Measurements from ENCODE around the gene RDH16.
A peak's percentile ranks its signal among the peaks of the same experiment; 100 is the strongest.
"Not testable (repeated sequence)": the region's sequence is repeated elsewhere in the genome, so short reads cannot be mapped to it uniquely, and the experiment has no call there.

The RDH16 gene

DNA sequence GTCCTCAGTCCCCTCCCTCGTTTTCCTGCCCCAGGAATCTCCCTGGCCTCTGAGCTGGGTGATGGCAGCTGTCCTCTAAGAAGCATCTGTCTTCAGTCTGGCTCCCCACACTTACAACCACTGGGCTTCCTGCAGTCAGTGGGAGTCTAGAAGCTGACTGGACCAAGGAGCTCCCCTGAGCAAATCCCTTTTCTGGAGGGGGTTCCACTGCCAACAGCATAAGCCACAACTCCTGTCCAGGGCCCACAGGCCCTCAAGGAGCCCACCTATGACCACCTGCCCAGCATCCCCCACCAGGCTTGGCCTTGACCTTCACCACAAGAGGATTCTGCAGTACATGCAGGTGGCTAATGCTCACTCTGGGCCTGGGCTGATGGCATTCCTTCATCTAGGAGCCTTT lies 4.1 kb downstream of the RDH16 start:
- no peak for DNase-seq (ENCODE audit: low read depth)

DNA sequence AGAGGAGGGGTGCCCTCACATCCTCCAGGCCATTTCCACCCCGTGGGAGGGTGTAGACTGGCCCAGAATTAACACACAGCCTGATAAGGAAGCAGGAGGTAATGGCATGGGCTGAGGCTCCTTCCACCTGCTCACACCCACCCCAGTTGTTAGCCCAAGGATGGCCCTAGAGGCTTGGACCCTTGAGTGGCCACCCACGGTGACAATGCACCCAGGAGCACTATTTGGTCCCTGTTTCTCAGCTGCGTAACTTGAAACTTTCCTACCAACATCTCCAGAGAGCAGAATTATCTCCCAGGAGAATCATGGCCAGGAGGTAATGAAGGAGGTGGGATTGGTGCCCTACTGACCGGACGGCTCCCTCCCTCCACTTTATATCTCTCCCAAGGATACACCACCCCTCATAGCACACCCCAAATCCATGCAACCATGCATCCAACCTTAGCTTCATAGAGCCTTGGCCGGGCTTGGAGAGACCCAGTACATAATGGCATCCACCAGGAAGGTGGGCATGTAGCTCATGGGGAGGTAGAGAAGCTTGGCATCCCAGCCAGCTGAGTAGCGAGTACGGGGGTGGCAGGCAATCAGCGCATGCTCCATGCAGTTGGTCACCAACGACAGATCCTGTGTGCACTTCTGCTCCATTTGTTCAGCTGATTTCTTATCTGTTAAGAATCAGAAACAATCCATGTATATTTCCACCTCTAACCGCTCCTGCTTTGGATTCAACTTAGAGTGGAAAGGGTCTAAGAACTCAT lies 5.6 kb downstream of the RDH16 start:
- no peak for DNase-seq (ENCODE audit: low read depth)

DNA sequence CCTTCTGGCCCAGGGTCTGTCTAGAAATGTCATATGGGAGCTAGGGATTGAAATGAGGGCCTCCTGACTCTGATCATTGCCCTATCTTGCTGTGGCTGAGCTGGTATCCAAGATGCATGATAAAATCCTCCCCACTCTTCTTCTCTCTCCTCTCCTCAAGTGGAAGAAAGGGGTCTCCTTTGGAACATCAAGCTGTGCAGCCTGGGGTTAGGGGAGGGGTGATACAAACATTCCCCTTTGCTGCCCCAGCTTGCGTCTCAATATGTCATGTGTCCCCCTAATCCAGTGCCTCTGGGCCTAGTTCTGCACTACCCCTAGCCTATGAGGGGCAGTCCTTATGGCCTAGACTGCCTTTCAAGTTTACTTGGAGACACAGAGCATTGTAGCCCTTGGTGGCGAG lies 8.5 kb downstream of the RDH16 start:
- no peak for DNase-seq (ENCODE audit: low read depth)

DNA sequence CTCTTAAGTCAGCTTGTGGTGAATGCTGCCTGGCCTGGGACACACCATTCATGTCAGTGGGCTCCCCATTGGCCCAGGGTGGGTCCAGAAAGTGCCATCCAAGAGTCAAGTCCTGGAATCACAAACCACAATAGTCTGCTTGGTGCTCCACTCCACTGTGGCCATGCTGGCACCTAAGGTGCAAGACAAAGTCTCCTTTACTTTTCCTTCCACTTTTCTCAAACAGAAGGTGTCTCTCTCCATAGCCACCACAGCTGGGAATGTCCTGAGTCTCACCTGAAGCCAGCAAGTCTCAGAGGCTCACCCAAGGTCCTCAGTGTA lies 9.0 kb downstream of the RDH16 start:
- no peak for DNase-seq (ENCODE audit: low read depth)

DNA sequence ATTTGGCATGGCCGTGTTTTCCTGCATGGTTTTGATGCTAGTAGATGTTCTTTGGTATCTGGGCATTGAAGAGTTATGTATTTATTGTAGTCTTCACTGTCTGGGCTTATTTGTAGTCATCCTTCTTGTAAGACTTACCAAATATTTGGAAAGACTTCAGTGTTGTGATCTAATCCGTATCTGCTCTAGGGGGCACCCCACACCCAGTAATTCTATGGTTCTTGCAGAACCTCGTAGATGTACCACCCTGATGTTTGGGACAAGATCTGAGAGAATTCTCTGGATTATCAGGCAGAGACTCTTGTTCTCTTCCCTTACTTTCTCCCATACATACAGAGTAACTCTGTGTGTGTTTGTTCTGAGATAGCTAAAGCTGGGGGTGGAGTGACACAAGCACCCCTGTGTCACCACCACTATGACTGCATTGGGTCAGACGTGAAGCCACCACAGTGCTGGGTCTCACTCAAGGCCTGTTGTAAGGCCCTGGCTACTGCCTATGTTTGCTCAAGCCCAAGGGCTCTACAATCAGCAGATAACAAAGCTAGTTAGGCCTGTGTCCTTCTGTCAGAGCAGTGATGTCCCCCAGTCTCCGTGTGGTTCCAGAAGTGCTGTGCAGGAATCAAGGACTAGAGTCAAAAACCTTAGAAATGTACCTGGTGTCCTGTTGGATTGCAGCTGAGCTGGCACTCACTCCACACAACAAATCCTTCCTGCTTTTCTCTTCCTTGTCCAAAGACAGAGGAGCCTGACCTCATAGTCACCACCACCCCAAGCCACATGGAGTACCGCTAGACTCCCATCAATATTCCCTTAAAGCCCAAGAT lies 9.6 kb downstream of the RDH16 start:
- DNase-seq (ENCODE audit: low read depth), result no peak

DNA sequence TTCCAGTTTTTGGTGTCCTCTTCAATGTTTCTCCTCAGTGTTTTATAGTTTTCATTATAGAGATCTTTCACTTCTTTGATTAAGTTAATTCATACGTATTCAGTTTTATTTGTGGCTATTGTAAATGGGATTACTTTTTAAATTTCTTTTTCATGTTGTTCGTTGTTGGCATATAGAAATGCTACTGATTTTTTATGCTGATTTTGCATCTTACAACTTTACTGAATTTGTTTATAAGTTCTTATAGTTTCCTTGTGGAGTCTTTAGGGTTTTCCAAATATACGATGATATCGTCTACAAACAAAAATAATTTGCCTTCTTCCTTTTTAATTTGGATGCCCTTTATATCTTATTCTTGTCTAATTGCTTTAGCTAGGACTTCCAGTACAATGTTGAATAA lies 13.5 kb downstream of the RDH16 start:
- DNase-seq (ENCODE audit: low read depth), result no peak

DNA sequence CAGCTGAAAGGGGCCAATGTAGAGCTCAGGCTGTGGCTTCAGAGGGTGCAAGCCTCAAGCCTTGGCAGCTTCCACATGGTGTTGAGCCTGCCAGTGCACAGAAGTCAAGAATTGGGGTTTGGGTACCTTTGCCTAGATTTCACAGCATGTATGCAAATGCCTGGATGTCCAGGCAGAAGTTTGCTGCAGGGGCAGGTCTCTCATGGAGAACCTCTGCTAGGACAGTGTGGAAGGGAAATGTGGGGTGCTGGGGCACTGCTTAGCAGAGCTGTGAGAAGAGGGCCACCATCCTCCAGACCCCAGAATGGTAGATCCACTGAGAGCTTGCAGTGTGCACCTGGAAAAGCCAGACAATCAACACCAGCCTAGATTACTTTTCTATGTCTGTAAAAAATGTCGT lies 14.0 kb downstream of the RDH16 start:
- not testable (repeated sequence) for DNase-seq (ENCODE audit: low read depth)

DNA sequence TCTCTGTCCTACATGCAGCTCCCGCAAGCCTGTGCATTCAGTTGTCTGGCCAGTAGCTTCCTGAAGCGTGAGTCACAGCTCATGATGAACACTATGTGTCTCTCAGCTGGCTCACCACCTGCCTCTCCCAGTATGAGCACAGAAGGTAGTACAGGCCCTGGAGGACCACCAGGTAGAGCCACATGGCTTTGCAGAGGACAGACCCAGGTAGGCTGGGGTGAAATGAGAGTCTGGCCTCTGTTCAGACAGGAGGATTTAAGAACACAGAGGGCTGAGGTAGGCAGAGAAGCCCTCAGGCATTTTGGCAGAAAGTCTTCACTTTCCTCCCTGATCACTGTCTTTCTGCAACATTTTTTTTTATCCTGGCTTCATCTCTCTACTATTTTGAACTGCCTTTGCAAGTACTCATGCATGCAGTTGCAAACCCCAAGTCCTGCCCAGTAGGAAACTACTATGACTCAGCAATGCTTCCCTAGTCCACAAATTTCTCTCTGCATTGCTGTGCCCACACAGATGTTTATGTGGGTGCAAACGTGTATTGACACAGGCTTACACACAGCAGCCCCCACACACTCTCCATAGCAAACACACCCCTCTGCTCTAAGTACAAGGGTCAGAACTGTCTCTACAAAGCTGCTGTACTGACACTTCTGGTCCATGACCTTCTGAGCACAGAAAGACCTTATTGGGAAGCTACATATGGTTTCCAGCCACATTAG lies 15.9 kb downstream of the RDH16 start:
- DNase-seq (ENCODE audit: low read depth), result peak; percentile 40

DNA sequence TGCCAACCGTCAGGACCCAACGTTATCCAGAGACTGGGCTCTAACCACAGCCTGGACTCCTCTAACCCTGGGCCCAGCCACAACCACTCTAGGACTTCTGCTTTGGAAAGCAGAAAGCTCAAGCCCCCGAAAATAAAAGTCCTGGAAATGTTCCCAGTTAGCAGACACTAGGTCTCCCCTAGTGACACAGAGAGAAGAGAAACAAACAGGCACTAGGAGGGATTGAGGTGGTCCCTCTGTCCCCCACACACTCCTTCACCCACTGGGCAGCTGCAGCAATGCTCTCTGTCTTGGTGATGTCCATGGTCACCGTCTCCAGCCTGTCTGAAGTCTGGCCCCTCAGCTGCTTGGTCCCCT lies 16.5 kb downstream of the RDH16 start:
- not testable (repeated sequence) for DNase-seq (ENCODE audit: low read depth)

DNA sequence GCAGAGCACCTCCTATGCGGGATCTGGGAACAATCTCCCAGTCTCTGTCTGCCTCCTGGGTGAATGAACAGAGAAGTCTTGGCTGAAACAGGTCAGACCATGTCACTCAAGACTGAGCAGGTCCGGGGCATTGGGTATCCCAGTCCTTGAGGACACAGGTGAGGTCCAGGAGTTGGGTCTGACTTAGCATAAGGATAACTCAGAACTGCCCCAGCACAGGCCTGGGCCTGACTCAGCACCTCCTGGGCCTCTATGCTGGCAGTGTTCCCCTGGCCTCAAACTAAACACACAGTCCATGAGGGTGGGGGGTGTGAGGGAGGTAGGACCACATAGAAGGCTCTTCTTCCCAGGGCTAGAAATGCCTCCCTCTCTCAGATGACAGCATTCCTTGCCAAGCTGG lies 21.7 kb downstream of the RDH16 start:
- DNase-seq (ENCODE audit: low read depth), result no peak

DNA sequence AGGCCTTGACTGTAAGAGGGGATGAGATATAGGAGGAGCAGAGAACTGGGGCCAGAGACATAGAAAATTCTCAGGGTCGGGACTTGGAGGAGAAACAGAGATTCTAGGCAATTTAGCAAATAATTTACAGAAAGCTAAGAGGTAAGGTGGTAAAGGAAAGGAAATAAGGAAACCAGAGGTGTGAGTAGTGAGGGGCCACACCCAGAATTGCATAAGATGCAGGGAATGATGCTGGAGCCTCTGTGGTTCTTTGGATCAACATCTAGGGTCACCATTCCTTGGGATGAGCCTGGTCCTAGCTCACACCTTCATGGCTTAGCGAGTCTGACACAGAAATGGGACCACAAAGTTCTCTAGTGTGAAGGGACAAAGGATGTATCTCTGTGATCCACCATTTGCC lies 22.3 kb downstream of the RDH16 start:
- no peak for DNase-seq (ENCODE audit: low read depth)

DNA sequence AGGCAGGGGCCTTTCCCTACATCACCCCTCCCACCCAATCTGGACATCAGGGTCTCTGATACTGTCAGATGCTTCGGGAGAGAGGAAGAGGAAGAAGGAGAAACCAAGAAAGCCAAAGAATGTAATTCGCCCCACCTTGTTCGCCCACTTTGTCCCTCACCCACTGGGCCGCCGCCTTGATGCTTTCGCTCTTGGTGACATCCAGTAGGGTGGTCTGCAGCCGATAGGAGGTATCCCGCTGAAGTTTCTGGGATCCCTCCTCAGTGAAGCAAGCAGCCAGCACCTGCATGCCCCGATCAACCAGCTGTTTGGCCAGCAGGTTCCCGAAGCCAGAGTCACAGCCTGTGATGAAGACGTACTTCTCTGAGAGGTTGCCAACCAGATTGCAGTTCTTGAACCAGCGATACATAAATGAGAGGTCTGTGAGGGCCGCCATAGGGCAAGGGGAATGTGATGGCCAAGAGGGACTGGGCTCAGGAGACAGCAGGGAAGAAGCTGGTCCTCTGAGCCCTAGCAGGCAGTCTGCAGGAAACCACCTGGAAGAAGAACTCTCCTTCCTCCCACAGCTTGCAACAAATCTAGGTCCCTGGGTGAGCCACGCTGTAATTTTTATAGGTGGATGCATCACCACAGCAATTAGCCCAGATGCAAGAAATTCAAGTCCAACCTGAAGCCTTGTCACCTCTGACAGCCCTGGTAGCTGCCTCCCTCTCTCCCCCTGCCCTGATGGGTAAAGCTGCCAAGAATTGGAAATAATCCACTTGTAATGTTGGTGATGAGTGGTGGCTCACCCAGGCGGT lies 23.4 kb downstream of the RDH16 start, which contains the start of gene SDR9C7:
TSS of gene SDR9C7 (minus strand) at position 583 of the 800 bp plus-strand sequence. CDS start at position 436, 147 bp downstream.
- no peak for DNase-seq (ENCODE audit: low read depth)

DNA sequence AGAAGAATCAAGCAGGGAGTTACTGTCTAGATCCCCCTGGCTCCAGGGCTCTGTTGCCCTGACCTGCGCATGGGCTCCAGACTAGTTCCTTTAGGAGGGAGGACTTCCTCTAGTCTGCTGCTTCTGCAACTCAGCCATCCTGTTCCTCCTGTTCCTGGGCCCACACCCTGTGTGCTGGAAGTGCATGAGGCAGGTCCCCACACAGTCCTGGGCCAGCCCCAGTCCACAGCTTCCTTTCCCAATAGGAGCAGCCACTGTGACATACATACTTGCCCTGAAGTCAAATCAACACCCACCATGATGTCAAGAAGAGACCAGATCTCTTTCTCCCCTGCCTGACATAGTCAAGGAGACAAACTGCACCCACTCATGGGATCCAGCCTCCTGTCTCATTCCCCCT lies 24.5 kb downstream of the RDH16 start:
- no peak for DNase-seq (ENCODE audit: low read depth)

DNA sequence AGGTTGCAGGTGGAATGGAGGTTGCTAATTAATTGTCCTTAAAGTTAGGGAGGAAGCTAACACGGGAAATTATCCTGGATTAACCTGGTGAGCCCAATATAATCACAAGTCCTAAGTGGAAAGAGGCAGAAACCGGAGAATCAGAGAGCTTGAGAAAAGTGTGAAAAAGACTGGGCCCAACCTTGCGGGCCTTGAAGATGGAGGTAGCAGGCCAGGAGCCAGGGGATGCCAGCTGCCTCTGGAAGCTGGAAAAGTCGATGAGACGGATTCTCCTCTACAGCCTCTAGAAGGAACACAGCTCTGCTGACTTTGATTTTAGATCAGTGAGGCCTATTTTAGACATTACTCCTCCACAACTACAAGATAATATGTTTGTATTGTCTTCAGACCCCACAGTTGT lies 25.3 kb downstream of the RDH16 start:
- no peak for DNase-seq (ENCODE audit: low read depth)

DNA sequence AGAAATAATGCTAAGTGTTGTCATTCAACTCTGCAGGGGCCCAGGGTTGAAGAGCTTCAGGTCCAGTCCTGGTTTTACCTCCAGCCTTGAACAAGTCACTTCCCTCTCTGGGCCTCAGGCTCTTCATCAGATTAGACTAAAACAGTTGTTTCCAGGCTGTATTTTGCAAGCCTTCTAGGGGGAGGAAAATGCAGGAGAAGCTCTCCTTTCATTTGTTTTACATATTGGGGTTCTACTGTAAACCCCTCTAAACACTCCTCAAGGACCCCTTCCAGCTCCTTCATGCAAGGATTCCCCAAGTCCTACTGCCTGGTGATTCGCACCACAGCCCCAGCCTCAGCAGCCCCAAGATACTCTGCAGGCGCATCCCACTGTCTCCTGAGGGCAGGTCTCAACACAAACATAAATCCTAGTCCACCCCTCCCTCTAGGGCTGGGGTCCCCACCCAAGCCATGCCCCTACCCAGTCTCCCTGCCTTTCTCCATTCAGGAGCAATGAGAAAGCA lies 25.9 kb downstream of the RDH16 start:
- peak; percentile 9 for DNase-seq (ENCODE audit: low read depth)

DNA sequence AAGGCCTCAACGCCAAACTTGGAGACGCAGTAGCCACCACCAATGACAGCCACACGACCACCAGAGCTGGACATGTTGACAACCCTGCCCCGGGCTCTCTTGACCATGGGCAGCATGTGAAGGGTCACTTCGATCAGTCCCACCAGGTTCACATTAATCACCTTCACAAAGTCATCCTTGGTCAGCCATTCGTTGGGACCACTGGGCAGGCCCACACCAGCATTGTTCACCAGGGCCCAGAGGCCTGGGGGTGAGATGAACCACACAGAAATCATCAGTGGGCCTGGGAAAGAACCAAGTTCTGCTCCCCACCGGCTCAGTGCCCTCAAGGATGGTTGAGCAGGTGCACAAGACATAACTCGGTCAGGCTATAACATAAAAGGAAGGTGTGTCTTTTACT lies 27.2 kb downstream of the RDH16 start:
- no peak for DNase-seq (ENCODE audit: low read depth)

DNA sequence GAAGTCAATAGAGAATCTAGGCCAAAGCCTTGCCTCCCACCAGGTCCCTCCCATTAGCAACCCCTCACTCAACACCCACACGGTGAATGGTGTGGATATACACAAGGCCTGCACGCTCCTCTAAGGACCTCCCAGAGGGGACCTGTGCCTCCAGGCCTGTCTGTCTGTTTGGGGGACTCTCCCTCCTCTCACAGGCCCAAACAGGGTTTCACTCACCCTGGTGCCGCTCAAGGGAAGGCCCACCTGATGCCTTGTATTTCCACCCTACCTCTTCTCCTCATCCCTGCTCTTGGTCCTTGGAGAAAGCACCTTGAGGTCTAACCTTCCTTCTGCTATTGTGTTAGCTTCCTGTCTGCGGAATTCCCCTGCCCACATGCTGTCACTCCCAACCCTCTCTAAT lies 27.6 kb downstream of the RDH16 start:
- DNase-seq (ENCODE audit: low read depth), result no peak

DNA sequence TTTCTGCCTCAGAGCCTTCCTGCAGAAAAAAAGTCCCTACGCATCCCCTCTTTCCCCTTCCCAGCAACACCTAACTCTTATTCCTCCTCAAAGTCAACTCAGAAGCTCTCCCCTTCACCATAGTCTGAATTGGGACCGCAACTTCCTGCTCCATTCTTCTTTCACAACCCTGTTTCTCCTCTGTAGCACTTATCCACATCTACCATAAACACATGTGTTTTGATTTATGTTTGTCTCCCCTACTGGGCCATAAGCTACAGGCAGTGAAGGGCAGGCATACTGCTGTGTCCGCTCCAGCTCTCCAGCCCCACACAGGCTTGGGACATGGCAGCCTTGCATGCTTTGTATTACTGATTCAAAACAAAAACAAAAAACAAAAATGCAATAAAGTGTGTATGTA lies 29.1 kb downstream of the RDH16 start:
- DNase-seq (ENCODE audit: low read depth), result no peak

DNA sequence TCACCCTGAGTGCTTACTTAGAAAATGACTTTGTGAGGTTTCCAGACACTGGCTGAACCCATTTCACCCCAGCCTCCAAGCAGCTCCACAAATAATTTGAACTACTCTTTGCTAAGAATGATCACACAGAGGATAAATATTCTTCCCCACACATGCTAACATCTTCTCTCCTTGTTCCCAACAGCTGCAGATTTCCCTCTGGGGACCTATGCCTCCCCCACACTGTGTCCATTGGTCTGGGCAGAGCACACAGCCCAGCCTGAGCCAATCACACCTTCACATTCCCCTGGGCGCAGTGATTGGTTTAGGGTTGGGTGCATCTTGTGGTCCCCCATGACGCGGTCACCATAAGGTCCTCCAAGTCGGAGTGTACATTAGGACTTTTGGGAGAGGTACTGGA lies 30.1 kb downstream of the RDH16 start:
- no peak for DNase-seq (ENCODE audit: low read depth)

DNA sequence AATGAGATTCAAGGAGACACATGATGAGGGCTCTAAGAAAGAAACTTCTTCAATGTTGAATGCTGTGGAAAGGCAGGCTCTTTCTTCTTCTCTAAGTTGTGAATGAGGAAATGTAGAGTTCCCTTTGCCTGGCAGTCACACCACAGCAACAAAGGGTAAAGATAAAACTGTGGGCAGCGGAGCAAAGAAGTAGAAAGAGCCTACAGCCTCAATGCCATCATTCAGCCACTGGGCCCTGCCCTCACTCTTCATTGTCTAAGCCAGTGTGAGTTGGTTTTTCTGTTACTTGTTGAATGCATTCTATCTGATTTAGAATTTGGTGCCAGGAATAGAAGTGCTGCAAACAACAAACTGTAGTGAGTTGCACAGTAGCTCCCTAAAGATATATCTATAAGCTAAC lies 35.4 kb downstream of the RDH16 start:
- DNase-seq (ENCODE audit: low read depth), result no peak

DNA sequence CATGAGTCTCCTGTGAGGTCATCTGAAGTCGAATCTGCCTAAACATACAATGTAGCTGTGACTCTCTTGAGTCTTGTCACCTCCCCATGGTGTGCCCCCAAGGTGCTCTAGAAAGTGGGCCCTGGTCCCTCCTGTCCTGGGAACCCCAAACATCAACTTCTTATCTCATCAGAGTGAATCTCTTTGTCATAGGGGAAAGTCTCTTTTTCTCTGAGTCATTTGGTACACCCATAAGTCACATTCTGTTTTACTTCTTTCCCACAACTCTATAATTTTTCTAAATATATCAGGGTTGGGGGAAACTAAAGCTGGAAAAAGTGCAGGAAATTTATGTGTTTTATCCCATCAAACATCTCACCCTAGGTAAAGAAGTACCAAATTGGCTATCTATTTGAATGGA lies 36.1 kb downstream of the RDH16 start:
- DNase-seq (ENCODE audit: low read depth), result no peak

DNA sequence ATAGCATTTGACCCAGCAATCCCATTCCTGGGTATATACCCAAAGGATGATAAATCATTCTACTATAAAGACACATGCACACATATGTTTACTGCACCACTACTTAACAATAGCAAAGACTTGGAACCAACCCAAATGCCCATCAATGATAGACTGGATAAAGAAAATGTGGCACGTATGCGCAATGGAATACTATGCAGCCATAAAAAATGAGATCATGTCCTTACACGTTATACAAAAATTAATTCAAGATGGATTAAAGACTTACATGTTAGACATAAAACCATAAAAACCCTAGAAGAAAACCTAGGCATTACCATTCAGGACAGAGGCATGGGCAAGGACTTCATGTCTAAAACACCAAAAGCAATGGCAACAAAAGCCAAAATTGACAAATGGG lies 39.3 kb downstream of the RDH16 start:
- DNase-seq (ENCODE audit: low read depth), result not testable (repeated sequence)

Data from non-pigmented ciliary epithelial cell (primary cell).